Prostate gland (tissue), 2 donors: ENCODE data around the gene FAM72D.
"Not testable (repeated sequence)": the region's sequence is repeated elsewhere in the genome, so short reads cannot be mapped to it uniquely, and the experiment has no call there.

Source experiments
- CTCF ChIP-seq, 4 experiments: fragments of 200-600 bp in 2 of 4; fragments of 450-650 bp in 2 of 4; sonication (generic) in 2 of 4; IDR thresholded peaks; 1 replicate in 3 of 4; 2 replicates in 1 of 4; pipeline ENCODE4 v1.5.1; 2016 to 2019; ENCODE audit warnings: antibody characterized with exemption in 4 of 4, mild to moderate bottlenecking in 2 of 4, moderate library complexity in 2 of 4
- POLR2AphosphoS5 ChIP-seq: sonication (generic); formaldehyde crosslinking; IDR thresholded peaks from one replicate; pipeline ENCODE4 v1.6.1; 2017; ENCODE audit warnings: antibody characterized with exemption

- not testable (repeated sequence) for TF ChIP-seq CTCF (IDR thresholded peaks at IDR 0.05); POLR2AphosphoS5
Measured at GRCh38 chr1:145103294-145103693, 7.5 kb downstream of the FAM72D start.
